Left renal cortex interstitium (tissue), 4 donors: Measurements from ENCODE around the gene WNT2. TPM values are rescaled to one million over a fixed set of nuclear protein-coding genes. Genes with fewer than 3 reads are reported as not detected.
"Not testable (repeated sequence)": the region's sequence is repeated elsewhere in the genome, so short reads cannot be mapped to it uniquely, and the experiment has no call there.

ENCODE experiments used
- DNase-seq, 4 donors: peaks; one replicate each; pipeline ENCODE4 v3.0.0-alpha.2; 2013; ENCODE audit warnings: low read depth in 4 of 4, low spot score in 2 of 4, missing footprints in 1 of 4
- polyA plus RNA-seq, 4 donors: library from polyadenylated mRNA; unstranded; fragments of 120-200 nt; gene quantifications; one replicate each; pipeline ENCODE4 v1.2.1, GENCODE V29; 2013; ENCODE audit not compliant: insufficient read length in 4 of 4

WNT2 gene
- polyA plus RNA-seq, 4 donors: 0.27 to 0.67 (median 0.36) TPM

DNA sequence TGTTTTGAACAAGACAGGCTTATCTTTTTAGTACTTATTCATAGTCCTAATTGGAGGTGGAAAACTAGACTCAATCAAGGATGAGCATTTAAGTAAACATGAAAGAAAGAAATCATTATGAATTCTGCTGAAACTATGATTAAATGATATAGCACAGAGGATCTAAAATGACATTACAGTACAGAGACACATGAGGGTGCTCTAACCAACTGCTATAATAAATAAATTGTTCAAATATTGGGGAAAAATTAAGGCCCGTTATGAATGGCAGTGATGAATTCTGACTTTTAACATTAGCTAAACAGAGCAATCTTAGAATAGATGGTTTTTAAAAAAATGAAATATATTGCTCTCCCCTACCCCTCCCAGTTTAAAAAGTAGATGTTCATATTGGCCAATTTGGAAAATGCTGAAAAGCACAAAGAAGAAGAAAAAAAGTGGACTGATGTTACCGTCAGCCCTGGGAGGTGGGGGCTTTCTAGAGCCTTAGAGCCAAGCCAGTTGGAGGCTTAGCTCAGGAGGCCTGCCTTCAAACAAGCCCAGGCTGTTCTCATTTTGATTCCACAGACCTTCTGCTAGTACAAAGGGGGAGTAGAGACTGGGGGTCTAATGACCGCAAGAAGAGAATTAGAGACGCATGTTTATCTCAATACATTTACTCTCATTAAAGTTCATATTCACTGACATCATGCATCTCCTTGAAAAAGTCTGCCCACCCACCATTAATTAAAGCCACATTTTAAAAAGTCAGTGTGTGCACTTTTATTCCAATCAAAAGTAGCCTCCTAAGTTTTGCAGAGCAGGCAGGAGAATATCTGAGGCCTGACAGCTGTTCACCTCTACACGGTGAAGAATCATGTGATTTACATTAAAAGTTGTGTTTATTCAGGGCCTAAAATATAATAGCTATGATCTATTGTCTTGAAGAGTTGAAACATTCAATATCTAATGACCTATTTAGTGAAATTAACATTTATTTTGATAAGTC is 10.0 kb downstream of the WNT2 start:
- DNase-seq: no peak

DNA sequence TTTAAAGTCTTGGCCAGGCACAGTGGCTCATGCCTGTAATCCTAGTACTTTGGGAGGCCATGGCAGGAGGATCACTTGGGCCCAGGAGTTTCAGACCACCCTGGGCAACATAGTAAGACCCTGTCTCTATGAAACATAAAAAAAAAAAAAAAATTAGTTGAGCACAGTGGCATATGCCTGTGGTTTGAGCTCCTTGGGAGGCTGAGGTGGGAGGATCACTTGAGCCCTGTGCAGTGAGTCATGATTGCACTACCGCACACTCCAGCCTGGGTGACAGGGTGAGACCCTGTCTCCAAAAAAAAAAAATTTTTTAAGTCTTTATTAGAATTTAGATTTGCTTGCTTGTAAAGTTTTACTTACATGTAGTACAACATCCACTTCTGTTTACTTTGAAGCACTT is 14.0 kb downstream of the WNT2 start:
- DNase-seq: no peak

GRCh38 chr7:117302396-117302795 is 20.5 kb downstream of the WNT2 start:
- no peak for DNase-seq

DNA sequence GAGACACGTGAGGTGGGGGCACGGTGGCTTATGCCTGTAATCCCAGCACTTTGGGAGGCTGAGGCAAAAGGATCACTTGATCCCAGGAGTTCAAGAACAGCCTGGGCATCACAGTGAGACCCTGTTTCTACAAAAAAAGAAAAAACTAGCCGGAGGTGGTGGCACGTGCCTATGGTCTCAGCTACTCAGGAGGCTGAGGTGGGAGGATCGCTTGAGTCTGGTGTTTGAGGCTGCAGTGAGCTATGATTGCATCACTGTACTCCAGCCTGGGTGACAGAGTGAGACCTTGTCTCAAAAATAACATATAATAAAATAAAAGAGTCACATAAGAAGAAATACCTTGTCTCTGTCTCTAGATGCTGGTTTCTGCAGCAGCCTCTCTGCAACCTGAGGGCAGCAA is 22.4 kb downstream of the WNT2 start:
- DNase-seq: not testable (repeated sequence)

DNA sequence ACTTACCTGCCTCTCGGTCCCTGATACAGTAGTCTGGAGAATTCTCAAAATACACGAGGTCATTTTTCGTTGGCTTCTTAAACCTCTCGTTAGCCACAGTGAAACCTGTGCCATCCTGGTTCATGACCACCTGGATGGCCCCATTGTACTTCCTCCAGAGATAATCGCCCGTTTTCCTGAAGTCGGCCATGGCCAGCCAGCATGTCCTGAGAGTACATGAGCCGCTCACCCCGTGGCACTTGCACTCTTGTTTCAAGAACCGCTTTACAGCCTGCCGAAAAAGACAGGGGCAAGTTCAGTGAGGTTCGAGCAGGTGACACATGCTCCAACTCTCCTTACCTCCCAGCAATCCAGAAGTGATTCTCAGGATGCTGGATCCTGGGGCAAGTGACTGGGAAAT is 25.3 kb downstream of the WNT2 start:
- DNase-seq: no peak

- no peak for DNase-seq
Observed at GRCh38 chr7:117296066-117296465, 26.8 kb downstream of the WNT2 start.

GRCh38 chr7:117285826-117286225 is 37.0 kb downstream of the WNT2 start:
- DNase-seq: no peak

GRCh38 chr7:117284692-117285091 is 38.2 kb downstream of the WNT2 start:
- no peak for DNase-seq

GRCh38 chr7:117283779-117284178 is 39.1 kb downstream of the WNT2 start:
- no peak for DNase-seq

- DNase-seq: no peak
Observed at GRCh38 chr7:117283371-117283770, 39.5 kb downstream of the WNT2 start.

- no peak for DNase-seq
Observed at GRCh38 chr7:117282239-117282812, 40.5 kb downstream of the WNT2 start.

DNA sequence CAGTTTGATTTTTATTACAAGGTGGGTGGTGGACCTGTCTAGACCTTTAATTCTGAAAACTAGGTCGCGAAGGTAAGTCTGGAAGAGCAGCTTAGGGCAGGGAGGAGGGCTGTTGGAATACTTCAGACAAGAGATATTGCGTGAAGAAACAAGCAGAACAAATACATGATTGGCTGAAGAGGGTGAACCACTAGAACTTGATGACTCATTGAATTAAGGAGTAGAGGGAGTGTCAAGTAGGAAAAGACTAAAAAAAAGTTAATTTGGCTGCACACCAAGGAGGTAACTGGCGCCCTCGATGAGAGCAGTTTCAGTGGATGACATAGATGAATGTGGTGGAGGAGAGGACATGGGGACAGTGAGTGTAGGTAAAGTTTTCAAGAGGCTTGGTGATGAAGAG is 41.3 kb downstream of the WNT2 start:
- no peak for DNase-seq

- DNase-seq: no peak
Observed at GRCh38 chr7:117279931-117280557, 42.8 kb downstream of the WNT2 start.

DNA sequence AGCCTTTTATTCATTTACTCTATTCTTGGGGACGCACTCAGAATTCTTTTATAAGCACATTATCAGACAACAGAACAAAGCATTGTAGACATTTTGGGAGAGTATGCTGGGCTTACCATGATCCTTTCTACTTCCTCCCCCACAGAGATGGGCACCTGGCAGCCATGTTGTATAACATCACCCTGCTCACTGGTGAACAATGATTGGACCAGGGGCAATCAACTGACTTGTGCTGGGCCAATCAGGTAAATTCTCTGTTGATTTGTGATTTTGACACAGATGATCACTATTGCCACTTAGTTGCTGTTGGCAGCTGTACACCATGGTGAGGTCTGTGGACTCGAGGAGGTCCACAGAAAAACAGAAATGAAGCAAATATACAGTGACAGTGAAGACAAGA is 43.7 kb downstream of the WNT2 start:
- no peak for DNase-seq

DNA sequence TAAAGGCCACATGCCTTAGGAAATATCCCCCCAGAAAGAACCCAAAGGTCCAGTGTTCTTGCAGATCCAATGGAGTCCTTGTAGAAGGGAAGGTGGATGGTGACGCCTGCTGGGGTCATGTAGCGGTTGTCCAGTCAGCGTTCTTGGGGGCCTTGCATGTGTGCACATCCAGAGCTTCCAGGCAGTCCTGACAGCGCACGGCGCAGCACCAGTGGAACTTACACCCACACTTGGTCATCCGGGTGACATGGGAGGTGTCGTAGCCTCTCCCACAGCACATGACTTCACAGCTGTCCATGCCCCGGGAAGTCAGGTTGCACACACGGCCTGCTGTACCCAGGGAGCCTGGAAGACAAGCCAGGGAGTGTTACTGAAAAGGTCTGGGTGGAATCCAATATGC is 44.8 kb downstream of the WNT2 start:
- DNase-seq: no peak

- no peak for DNase-seq
Observed at GRCh38 chr7:117277576-117277975, 45.3 kb downstream of the WNT2 start.

DNA sequence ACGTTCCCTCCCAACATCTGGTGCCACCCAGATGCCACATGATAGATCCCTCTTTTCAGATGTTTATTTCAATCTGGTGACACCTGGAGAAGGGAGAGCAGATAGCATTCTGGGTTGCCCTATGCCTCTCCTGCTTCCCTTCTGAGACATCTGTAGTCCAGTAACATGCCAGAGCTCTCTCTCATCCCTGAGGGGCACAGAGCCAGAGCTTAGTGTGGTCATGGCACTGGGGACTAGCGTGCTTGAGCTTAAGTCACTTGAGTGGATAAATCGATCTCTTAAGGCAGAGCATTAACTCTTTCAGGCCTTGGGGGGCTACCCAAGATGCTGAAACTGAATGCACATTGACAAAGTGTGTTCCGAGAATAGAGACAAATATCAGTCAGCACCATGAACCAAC is 47.9 kb downstream of the WNT2 start:
- DNase-seq: no peak

- peak in 2 of 4 donors; percentile 8 to 17 for DNase-seq
Observed at GRCh38 chr7:117273814-117274225, 49.0 kb downstream of the WNT2 start.

GRCh38 chr7:117273325-117273724 is 49.5 kb downstream of the WNT2 start:
- DNase-seq: no peak

DNA sequence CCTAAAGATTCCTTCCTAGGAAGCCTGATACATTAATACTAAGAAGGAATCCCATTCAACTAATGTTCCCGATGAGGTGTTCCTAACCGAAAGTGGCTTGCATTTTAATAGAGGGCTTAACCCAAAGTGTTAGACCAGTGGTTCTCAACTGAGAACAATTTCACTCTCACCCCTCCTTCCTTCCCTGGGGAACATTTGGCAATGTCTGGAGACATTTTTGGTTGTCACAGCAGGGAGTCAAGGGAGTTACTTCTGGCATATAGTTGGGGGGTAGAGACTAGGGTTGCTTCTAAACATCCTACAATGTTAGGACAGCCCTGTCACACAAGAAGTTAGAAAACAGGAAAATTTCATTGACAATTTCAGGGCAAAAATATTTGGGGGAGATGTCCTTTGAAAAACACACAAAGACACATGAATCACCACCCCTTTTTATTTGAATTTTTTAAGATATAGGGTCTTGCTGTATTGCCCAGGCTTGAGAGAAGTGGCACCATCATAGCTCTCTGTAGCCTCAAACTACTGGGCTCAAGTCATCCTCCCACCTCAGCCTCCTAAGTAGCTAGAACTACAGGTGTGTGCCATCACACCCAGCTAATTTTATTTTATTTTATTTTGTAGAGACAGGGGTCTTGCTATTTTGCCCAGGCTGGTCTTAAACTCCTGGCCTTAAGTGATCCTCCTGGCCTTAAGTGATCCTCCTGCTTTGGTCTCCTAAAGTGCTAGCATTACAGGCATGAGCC is 50.7 kb downstream of the WNT2 start:
- no peak for DNase-seq

DNA sequence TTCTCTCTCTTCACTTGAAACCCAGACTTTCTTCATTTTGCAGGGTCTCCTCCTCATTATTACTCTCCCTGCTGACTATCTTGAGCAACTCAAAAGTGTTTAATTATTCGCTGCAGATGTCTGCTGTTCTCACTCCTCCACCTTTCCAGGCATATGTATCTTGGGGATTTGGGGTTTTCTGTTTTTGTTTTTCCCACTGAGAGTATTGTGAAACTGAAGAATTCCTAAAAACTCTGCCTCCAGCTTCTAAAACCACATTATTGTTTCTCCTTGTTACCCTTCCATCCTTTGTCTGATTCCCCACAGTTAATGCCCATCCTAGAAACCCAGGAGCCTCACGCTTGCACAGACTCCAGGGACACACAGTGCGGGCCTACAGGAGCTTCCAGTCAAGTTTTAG is 51.3 kb downstream of the WNT2 start:
- DNase-seq: no peak
